K562 (cell line): ENCODE data around the gene SORCS2. TPM values are rescaled to one million over a fixed set of nuclear protein-coding genes. Genes with fewer than 3 reads are reported as not detected.

Experiments used
- ATAC-seq: fragments of 200-7000 bp; cut with Tn5 transposase; 3 replicates; pipeline ENCODE4 v1.9.1; 2020; ENCODE audit warnings: moderate library complexity
- BruUV-seq: library from RNA; stranded (reverse); fragments of 400-500 nt; replicated peaks from 2 replicates; lab custom pipeline; 2021; lab: Mats Ljungman, UMichigan
- CTCF ChIA-PET: fragments of 300-600 bp; formaldehyde crosslinking; extraction: SDS; loops from one replicate; lab custom pipeline; 2021; ENCODE audit warnings: low intra/inter-chr PET ratio; lab: Yijun Ruan, JAX
- POLR2A ChIA-PET: fragments of 300-600, 350-650 bp; sonication (Branson Sonifier 250); formaldehyde crosslinking; extraction: SDS; loops from one replicate; lab custom pipeline; 2021; ENCODE audit warnings: antibody characterized with exemption, inconsistent platforms; lab: Yijun Ruan, JAX
- DNase-seq, 4 experiments: peaks; one replicate each; pipeline versions ENCODE4 v3.0.0 to v3.0.0-alpha.2; 2011 to 2018; ENCODE audit warnings: low spot score in 3 of 4, mixed read lengths in 3 of 4; ENCODE audit errors: extremely low read depth in 1 of 4
- FAIRE-seq: peaks from 2 replicates; lab custom pipeline; 2011; peaks lifted over from hg19 to GRCh38; lab: Jason Lieb, UNC
- H2AFZ ChIP-seq: 2 replicates; pipeline ENCODE4 v1.6.0; 2011; ENCODE audit warnings: low read depth, low read length, control low read depth, inconsistent platforms
- H3K27ac ChIP-seq: fragments of 200-600 bp; 3 replicates; pipeline ENCODE4 v1.8.0; 2011; ENCODE audit warnings: low read depth, mild to moderate bottlenecking, control low read depth, inconsistent platforms, low read length, moderate library complexity, mixed read lengths; ENCODE audit errors: extremely low read depth
- H3K27me3 ChIP-seq, 2 experiments: fragments of 300-600 bp in 1 of 2; 2 replicates in 1 of 2; 3 replicates in 1 of 2; pipeline versions ENCODE4 v1.6.0 to v1.8.0; 2011; ENCODE audit warnings: inconsistent platforms in 2 of 2, low read length in 2 of 2, mild to moderate bottlenecking in 1 of 2, mixed read lengths in 1 of 2, moderate library complexity in 1 of 2; ENCODE audit not compliant: control insufficient read depth in 2 of 2, insufficient read depth in 2 of 2
- H3K36me3 ChIP-seq: fragments of 300-600 bp; 3 replicates; pipeline ENCODE4 v1.8.0; 2011; ENCODE audit warnings: mild to moderate bottlenecking, low read length, inconsistent platforms; ENCODE audit not compliant: control insufficient read depth, insufficient read depth
- H3K4me1 ChIP-seq, 2 experiments: fragments of 200-600 bp in 1 of 2; replicated peaks in 1 of 2; 2 replicates in 1 of 2; 3 replicates in 1 of 2; pipeline versions ENCODE4 v1.5.1 to v1.8.0; 2011; ENCODE audit warnings: inconsistent platforms in 2 of 2, low read length in 2 of 2, mild to moderate bottlenecking in 1 of 2, mixed read lengths in 1 of 2, moderate library complexity in 1 of 2; ENCODE audit not compliant: control insufficient read depth in 2 of 2, insufficient read depth in 2 of 2
- H3K4me2 ChIP-seq: 2 replicates; pipeline ENCODE4 v1.6.1; 2011; ENCODE audit warnings: low read length, control low read depth, inconsistent platforms, mixed read lengths; ENCODE audit not compliant: insufficient read depth
- H3K4me3 ChIP-seq: fragments of 200-600 bp; sonication (generic), shearing (Covaris generic); 2 replicates; pipeline ENCODE4 v1.5.1; 2016; ENCODE audit warnings: control low read depth, inconsistent platforms
- H3K79me2 ChIP-seq: fragments of 200-600 bp; 3 replicates; pipeline ENCODE4 v1.8.0; 2011; ENCODE audit warnings: low read length, inconsistent platforms; ENCODE audit not compliant: control insufficient read depth, insufficient read depth
- H3K9ac ChIP-seq, 2 experiments: 2 replicates each; pipeline versions ENCODE4 v1.6.0 to v1.6.1; 2011; ENCODE audit warnings: low read depth in 2 of 2, low read length in 2 of 2, control low read depth in 1 of 2, inconsistent platforms in 1 of 2, mild to moderate bottlenecking in 1 of 2, mixed read lengths in 1 of 2; ENCODE audit not compliant: insufficient read depth in 1 of 2
- H3K9me1 ChIP-seq: one replicate; pipeline ENCODE4 v1.6.0; 2011; ENCODE audit warnings: inconsistent platforms, mild to moderate bottlenecking, low read length, moderate library complexity; ENCODE audit not compliant: control insufficient read depth, insufficient read depth
- H3K9me3 ChIP-seq: replicated peaks from 2 replicates; pipeline ENCODE4 v1.5.1; 2011; ENCODE audit warnings: low read depth, low read length, inconsistent platforms; ENCODE audit not compliant: control insufficient read depth, insufficient read depth
- H4K20me1 ChIP-seq: replicated peaks from 2 replicates; pipeline ENCODE4 v1.6.1; 2011; ENCODE audit warnings: low read length, inconsistent platforms, mixed read lengths; ENCODE audit not compliant: control insufficient read depth, insufficient read depth
- ARHGAP35 ChIP-seq: fragments of 450-650 bp; IDR thresholded peaks from 2 replicates; pipeline ENCODE4 v1.6.1; 2018; ENCODE audit not compliant: partially characterized antibody
- BACH1 ChIP-seq: fragments of 200-800 bp; sonication (Bioruptor generic); IDR thresholded peaks from 2 replicates; pipeline ENCODE4 v1.6.1; 2016; ENCODE audit warnings: missing genetic modification characterization, missing compliant biosample characterization
- CBFA2T2 ChIP-seq: fragments of 450-650 bp; conservative IDR thresholded peaks from 2 replicates; pipeline ENCODE4 v1.6.1; 2017; ENCODE audit warnings: mild to moderate bottlenecking
- PREB ChIP-seq: sonication (generic); formaldehyde crosslinking; IDR thresholded peaks from 2 replicates; pipeline ENCODE4 v1.8.1; 2023; ENCODE audit warnings: mild to moderate bottlenecking, missing genetic modification reagents
- ZC3H8 ChIP-seq: fragments of 450-650 bp; IDR thresholded peaks from 2 replicates; pipeline ENCODE4 v1.6.1; 2017
- ZFP36 ChIP-seq: fragments of 150-350 bp; IDR thresholded peaks from 2 replicates; pipeline ENCODE4 v1.6.1; 2018; ENCODE audit warnings: low read length, low read depth; ENCODE audit not compliant: partially characterized antibody
- ZNF175 ChIP-seq: fragments of 200-800 bp; sonication (Bioruptor generic); IDR thresholded peaks from 2 replicates; pipeline ENCODE4 v1.6.1; 2016; ENCODE audit warnings: low read depth, mild to moderate bottlenecking, missing genetic modification characterization, missing compliant biosample characterization
- WGBS: fragments of 100-300 bp; shearing (Covaris generic); methylation state at CpG from one replicate; pipeline ENCODE4 v1.1.6; 2016; ENCODE audit warnings: low coverage, mixed read lengths; ENCODE audit not compliant: insufficient coverage; ENCODE audit errors: missing lambda C conversion rate; 5-methylcytosine and 5-hydroxymethylcytosine counted together
- in situ Hi-C: fragments of 300-500 bp; cut with MboI; formaldehyde crosslinking; loops from 4 replicates; pipeline ENCODE4 v1.15.0; 2018; ENCODE audit warnings: inconsistent platforms, mixed read lengths
- intact Hi-C: fragments of 100-400 bp; cut with micrococcal nuclease; formaldehyde crosslinking; loops from 2 replicates; pipeline ENCODE4 v1.14.2; 2022
- polyA plus RNA-seq, 8 experiments: library from polyadenylated mRNA; depleted of rRNA in 4 of 8; stranded (reverse) in 5 of 8; unstranded in 3 of 8; fragments of >200 nt; fragmentation: Nextera tagmentation in 2 of 8; fragmentation: Illumina TruSeq in 1 of 8; extraction: Ambion mirVana in 2 of 8; extraction: Trizol in 1 of 8; gene quantifications; 2 replicates each; pipeline versions ENCODE4 v1.2.1 to v1.2.3, GENCODE V29; 2011 to 2014; ENCODE audit warnings: inconsistent platforms in 1 of 8, missing spikeins in 1 of 8
- total RNA-seq, 7 experiments: library from RNA; depleted of rRNA in 6 of 7; stranded (reverse); fragments of >200 nt in 6 of 7; fragmentation: Illumina TruSeq in 2 of 7; extraction: Trizol in 2 of 7; gene quantifications; 2 replicates each; pipeline versions ENCODE4 v1.2.1 to v1.2.3, GENCODE V29; 2011 to 2021; ENCODE audit warnings: low replicate concordance in 1 of 7

The SORCS2 gene
- total and polyA plus RNA-seq, 9 of the 15 experiments (the other 6 are each of a cell fraction or from before 2014, with no cell fraction given), result not detected

- CTCF ChIA-PET, result no interaction called here
- H3K4me2 ChIP-seq, result no peak overlapping the region
- no peaks in the 10 kb centered on the region for H3K9me1 ChIP-seq
- under 1% methylated on average over 17 of the region's 24 CpGs for WGBS
- H3K9ac ChIP-seq, result no peak overlapping the region
- no peak overlapping the region for H2AFZ ChIP-seq
- no peaks in the 10 kb centered on the region for H3K9me3 ChIP-seq
- DNase-seq (no peak), FAIRE-seq (no peak), ATAC-seq (no peak)
- no peak overlapping the region for H3K27ac ChIP-seq
- TF ChIP-seq ZFP36 (no peak), ARHGAP35 (no peak), CBFA2T2 (no peak), BACH1 (no peak), ZC3H8 (no peak), ZNF175 (no peak), PREB (CRISPR knock-in tag) (no peak)
- no peaks in the 10 kb centered on the region for H3K4me1 ChIP-seq
- POLR2A ChIA-PET, result interaction anchor here (0.7 kb wide), 1 partner anchor 9 kb away, joined by 3 read pairs; no protein-coding TSS in a partner anchor
- H3K4me3 ChIP-seq, result no peak overlapping the region
- intact Hi-C loops (no loop called here), in situ Hi-C loops (no loop called here)
- no peaks in the 10 kb centered on the region for H4K20me1 ChIP-seq
- peaks cover 0 to 40% of the 10 kb centered on the region in 2 experiments; a peak in 2 of 5 replicates for H3K27me3 ChIP-seq
- BruUV-seq, result no TSS peak
- H3K36me3 ChIP-seq, result no peaks in the 10 kb centered on the region
- no peaks in the 10 kb centered on the region for H3K79me2 ChIP-seq
Measured at GRCh38 chr4:7421356-7422150, 229.2 kb downstream of the SORCS2 start.
